Activated CD8-positive, alpha-beta T cell treated with anti-CD3 and anti-CD28 coated beads for 36 hours (primary cell): ENCODE measurements around the gene GRM1. TPM values are rescaled to one million over a fixed set of nuclear protein-coding genes. Genes with fewer than 3 reads are reported as not detected.

ENCODE experiments used
- ATAC-seq: fragments of 200-7000 bp; cut with Tn5 transposase; one replicate; pipeline ENCODE4 v1.10.0; 2021; ENCODE audit warnings: mild to moderate bottlenecking, moderate library complexity
- CTCF ChIA-PET: fragments of 350-600 bp; sonication (Branson Sonifier 250); formaldehyde crosslinking; loops from one replicate; lab custom pipeline; 2021; ENCODE audit warnings: antibody characterized with exemption; lab: Charles Lee
- POLR2A ChIA-PET: fragments of 350-600 bp; sonication (Branson Sonifier 250); formaldehyde crosslinking; loops from one replicate; lab custom pipeline; 2021; ENCODE audit warnings: antibody characterized with exemption; lab: Charles Lee
- DNase-seq: peaks from one replicate; pipeline ENCODE4 v3.0.0-alpha.2; 2020
- H3K27ac Mint-ChIP-seq: one replicate; pipeline ENCODE4 v1.8.0; 2021; ENCODE audit warnings: mild to moderate bottlenecking, mixed read lengths
- H3K27me3 Mint-ChIP-seq: one replicate; pipeline ENCODE4 v1.8.0; 2021; ENCODE audit warnings: mixed read lengths
- H3K36me3 Mint-ChIP-seq: one replicate; pipeline ENCODE4 v1.8.0; 2021; ENCODE audit warnings: low read depth, mixed read lengths
- H3K4me1 Mint-ChIP-seq: one replicate; pipeline ENCODE4 v1.8.0; 2021; ENCODE audit warnings: low read depth, mixed read lengths
- H3K4me3 Mint-ChIP-seq: one replicate; pipeline ENCODE4 v1.8.0; 2021; ENCODE audit warnings: mild to moderate bottlenecking, moderate library complexity, mixed read lengths
- H3K9me3 Mint-ChIP-seq: one replicate; pipeline ENCODE4 v1.8.0; 2021; ENCODE audit warnings: mixed read lengths
- CTCF ChIP-seq: fragments of 200-600 bp; IDR thresholded peaks from one replicate; pipeline ENCODE4 v1.8.0; 2022; ENCODE audit warnings: antibody characterized with exemption, mild to moderate bottlenecking
- intact Hi-C: fragments of 100-400 bp; cut with micrococcal nuclease; formaldehyde crosslinking; loops from one replicate; pipeline ENCODE4 v1.10.0; 2022
- total RNA-seq, 2 experiments: library from RNA; stranded (reverse); gene quantifications; one replicate each; pipeline ENCODE4 v1.2.3, GENCODE V29; 2021

Gene GRM1
- total RNA-seq, 2 experiments from 2014 or later: not detected

GRCh38 chr6:146388736-146389364 lies 360.0 kb downstream of the GRM1 start:
- no peaks in the 10 kb centered on the region for H3K4me1 Mint-ChIP-seq
- no peak overlapping the region for H3K4me3 Mint-ChIP-seq
- H3K36me3 Mint-ChIP-seq: no peaks in the 10 kb centered on the region
- DNase-seq: no peak
- intact Hi-C loops: no loop called here
- TF ChIP-seq CTCF: no peak
- H3K9me3 Mint-ChIP-seq: no peaks in the 10 kb centered on the region
- no peaks in the 10 kb centered on the region for H3K27me3 Mint-ChIP-seq
- H3K27ac Mint-ChIP-seq: no peak overlapping the region
- CTCF ChIA-PET: no interaction called here
- ATAC-seq: no peak
- POLR2A ChIA-PET: no interaction called here

- H3K27ac Mint-ChIP-seq: no peak overlapping the region
- ChIA-PET POLR2A (no interaction called here), CTCF (no interaction called here)
- no peak for ATAC-seq
- no peaks in the 10 kb centered on the region for H3K27me3 Mint-ChIP-seq
- intact Hi-C loops: no loop called here
- no peaks in the 10 kb centered on the region for H3K4me1 Mint-ChIP-seq
- H3K36me3 Mint-ChIP-seq: no peaks in the 10 kb centered on the region
- TF ChIP-seq CTCF: no peak
- no peaks in the 10 kb centered on the region for H3K9me3 Mint-ChIP-seq
- no peak for DNase-seq
- H3K4me3 Mint-ChIP-seq: no peak overlapping the region
Observed at GRCh38 chr6:146389740-146390139, 360.9 kb downstream of the GRM1 start.

GRCh38 chr6:146397638-146398037 lies 368.8 kb downstream of the GRM1 start:
- ChIA-PET POLR2A (no interaction called here), CTCF (no interaction called here)
- DNase-seq (no peak), ATAC-seq (no peak)
- Mint-ChIP-seq H3K4me1 (no peaks in the 10 kb centered on the region), H3K9me3 (no peaks in the 10 kb centered on the region), H3K36me3 (no peaks in the 10 kb centered on the region), H3K27ac (no peak overlapping the region), H3K4me3 (no peak overlapping the region), H3K27me3 (no peaks in the 10 kb centered on the region)
- intact Hi-C loops: no loop called here
- no peak for TF ChIP-seq CTCF

GRCh38 chr6:146402476-146402875 lies 373.6 kb downstream of the GRM1 start:
- POLR2A ChIA-PET: no interaction called here
- no peaks in the 10 kb centered on the region for H3K36me3 Mint-ChIP-seq
- H3K4me1 Mint-ChIP-seq: no peaks in the 10 kb centered on the region
- H3K4me3 Mint-ChIP-seq: no peak overlapping the region
- no peaks in the 10 kb centered on the region for H3K27me3 Mint-ChIP-seq
- DNase-seq (no peak), ATAC-seq (no peak)
- intact Hi-C loops: no loop called here
- CTCF ChIA-PET: interaction anchor here (0.9 kb wide), 1 partner anchor 11 kb away, joined by 3 read pairs; no protein-coding TSS in a partner anchor
- H3K27ac Mint-ChIP-seq: no peak overlapping the region
- H3K9me3 Mint-ChIP-seq: peaks cover 5% of the 10 kb centered on the region
- no peak for TF ChIP-seq CTCF

GRCh38 chr6:146408583-146408982 lies 379.7 kb downstream of the GRM1 start:
- Mint-ChIP-seq H3K36me3 (no peaks in the 10 kb centered on the region), H3K9me3 (peaks cover 5% of the 10 kb centered on the region), H3K27me3 (no peaks in the 10 kb centered on the region), H3K27ac (no peak overlapping the region), H3K4me3 (no peak overlapping the region), H3K4me1 (no peaks in the 10 kb centered on the region)
- TF ChIP-seq CTCF: no peak
- ChIA-PET CTCF (no interaction called here), POLR2A (no interaction called here)
- intact Hi-C loops: no loop called here
- ATAC-seq (no peak), DNase-seq (no peak)
